Left lobe of liver (tissue), 2 donors: ENCODE measurements around the gene ZNF394. TPM values are rescaled to one million over a fixed set of nuclear protein-coding genes. Genes with fewer than 3 reads are reported as not detected.
A peak's percentile ranks its signal among the peaks of the same experiment; 100 is the strongest.
"Not testable (repeated sequence)": the region's sequence is repeated elsewhere in the genome, so short reads cannot be mapped to it uniquely, and the experiment has no call there.

Source experiments
- ATAC-seq: fragments of 200-7000 bp; cut with Tn5 transposase; one replicate; pipeline ENCODE4 v1.9.1; 2020; ENCODE audit warnings: mild to moderate bottlenecking, moderate library complexity
- DNase-seq: peaks from one replicate; pipeline ENCODE4 v3.0.0-alpha.2; 2020; ENCODE audit warnings: low spot score
- total RNA-seq: library from RNA; stranded (reverse); gene quantifications from one replicate; pipeline ENCODE4 v1.2.1, GENCODE V29; 2021
- donor health status: DM: no; HTN: no; CAD: no; lungs with moderate emphysema.
- donor health status: DM: no; HTN: yes; CAD: no.

ZNF394 gene
- 8.6 TPM for total RNA-seq

- peak; percentile 92 for DNase-seq
These were observed at the start of gene ZNF394 for GRCh38 chr7:99499721-99500636. Gene ZNF394, minus strand, starts transcription at chr7:99500281. Its CDS starts 188 bp downstream, at chr7:99500093.

GRCh38 chr7:99549545-99549944 is 49.5 kb upstream of the ZNF394 start:
- ATAC-seq, DNase-seq: not testable (repeated sequence)

More at GRCh38 chr7:99499721-99500636, at the start of gene ZNF394:
- peak; percentile 71 for ATAC-seq

GRCh38 chr7:99545308-99545707 is 45.2 kb upstream of the ZNF394 start:
- DNase-seq: not testable (repeated sequence)

GRCh38 chr7:99543916-99544315 is 43.8 kb upstream of the ZNF394 start:
- no peak for DNase-seq
- ATAC-seq: no peak

More at GRCh38 chr7:99545308-99545707, 45.2 kb upstream of the ZNF394 start:
- ATAC-seq: not testable (repeated sequence)

GRCh38 chr7:99543081-99543671 is 43.1 kb upstream of the ZNF394 start:
- DNase-seq (no peak), ATAC-seq (no peak)

GRCh38 chr7:99541212-99541611 is 41.1 kb upstream of the ZNF394 start:
- no peak for ATAC-seq
- no peak for DNase-seq

GRCh38 chr7:99540542-99540941 is 40.5 kb upstream of the ZNF394 start:
- DNase-seq (no peak), ATAC-seq (no peak)

GRCh38 chr7:99539213-99539811 is 39.2 kb upstream of the ZNF394 start:
- ATAC-seq: no peak
- DNase-seq: no peak

- ATAC-seq (no peak), DNase-seq (no peak)
These were observed 35.6 kb upstream of the ZNF394 start for GRCh38 chr7:99535667-99536066.

- no peak for DNase-seq
- ATAC-seq: no peak
These were observed 31.3 kb upstream of the ZNF394 start for GRCh38 chr7:99531354-99531765.

- no peak for DNase-seq
- peak; percentile 24 for ATAC-seq
These were observed 25.8 kb upstream of the ZNF394 start for GRCh38 chr7:99525713-99526440.

- DNase-seq (no peak), ATAC-seq (no peak)
These were observed 21.3 kb upstream of the ZNF394 start for GRCh38 chr7:99521399-99521798.

GRCh38 chr7:99514050-99514449 is 14.0 kb upstream of the ZNF394 start:
- ATAC-seq (no peak), DNase-seq (no peak)

GRCh38 chr7:99505324-99505662 is 5.2 kb upstream of the ZNF394 start:
- DNase-seq (no peak), ATAC-seq (peak; percentile 1)

- DNase-seq: peak; percentile 98
- peak; percentile 91 for ATAC-seq
These were observed 4.7 kb upstream of the ZNF394 start, which contains the start of gene ZKSCAN5 for GRCh38 chr7:99504603-99505323. Gene ZKSCAN5, plus strand, starts transcription at chr7:99504662. Its CDS starts 1,383 bp downstream, at chr7:99506045.

- ATAC-seq: no peak
- no peak for DNase-seq
These were observed 4.2 kb upstream of the ZNF394 start for GRCh38 chr7:99504281-99504602.

- not testable (repeated sequence) for DNase-seq, ATAC-seq
These were observed 1.2 kb upstream of the ZNF394 start for GRCh38 chr7:99501236-99501635.

- DNase-seq (no peak), ATAC-seq (no peak)
These were observed 542 bp upstream of the ZNF394 start for GRCh38 chr7:99500637-99501009.

GRCh38 chr7:99499371-99499720 is 735 bp downstream of the ZNF394 start:
- no peak for DNase-seq
- ATAC-seq: peak; percentile 4

- ATAC-seq: no peak
These were observed 1.5 kb downstream of the ZNF394 start for GRCh38 chr7:99498546-99498944.

More at GRCh38 chr7:99498546-99498944, 1.5 kb downstream of the ZNF394 start:
- DNase-seq: no peak
